AG10803 (cell line): Measurements from ENCODE around the gene ACACA.

Experiments
- DNase-seq: peaks from one replicate; pipeline ENCODE4 v3.0.0; 2010; ENCODE audit warnings: low read depth
- H3K4me3 ChIP-seq: 2 replicates; pipeline ENCODE4 v1.5.1; 2011; ENCODE audit warnings: mild to moderate bottlenecking, low read length, control low read depth
- TF ChIP-seq, protein P1 (sequence below): conservative IDR thresholded peaks from 2 replicates; pipeline ENCODE4 v1.5.1; 2011; ENCODE audit warnings: mild to moderate bottlenecking, low read length, control low read depth, inconsistent platforms

ACACA gene

DNA sequence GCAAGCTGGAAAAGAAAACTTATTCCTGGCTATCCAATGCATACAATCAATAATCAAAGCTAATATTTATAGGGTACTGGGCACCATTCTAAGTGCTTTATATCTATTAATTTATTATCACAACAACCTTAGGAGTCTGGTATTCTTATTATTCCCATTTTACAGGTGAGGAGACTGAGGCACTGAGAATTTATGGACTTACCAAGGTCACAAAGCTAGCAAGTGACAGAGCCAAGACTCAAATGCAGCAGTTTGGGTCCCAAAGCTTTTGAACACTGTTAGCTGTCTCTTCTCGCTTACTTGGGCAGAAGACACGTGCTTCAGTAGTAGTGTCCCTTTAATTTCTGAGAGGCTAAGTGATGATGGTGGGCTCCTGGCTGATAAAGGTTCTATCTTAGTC lies 305.3 kb downstream of the ACACA start:
- TF ChIP-seq, protein P1, sequence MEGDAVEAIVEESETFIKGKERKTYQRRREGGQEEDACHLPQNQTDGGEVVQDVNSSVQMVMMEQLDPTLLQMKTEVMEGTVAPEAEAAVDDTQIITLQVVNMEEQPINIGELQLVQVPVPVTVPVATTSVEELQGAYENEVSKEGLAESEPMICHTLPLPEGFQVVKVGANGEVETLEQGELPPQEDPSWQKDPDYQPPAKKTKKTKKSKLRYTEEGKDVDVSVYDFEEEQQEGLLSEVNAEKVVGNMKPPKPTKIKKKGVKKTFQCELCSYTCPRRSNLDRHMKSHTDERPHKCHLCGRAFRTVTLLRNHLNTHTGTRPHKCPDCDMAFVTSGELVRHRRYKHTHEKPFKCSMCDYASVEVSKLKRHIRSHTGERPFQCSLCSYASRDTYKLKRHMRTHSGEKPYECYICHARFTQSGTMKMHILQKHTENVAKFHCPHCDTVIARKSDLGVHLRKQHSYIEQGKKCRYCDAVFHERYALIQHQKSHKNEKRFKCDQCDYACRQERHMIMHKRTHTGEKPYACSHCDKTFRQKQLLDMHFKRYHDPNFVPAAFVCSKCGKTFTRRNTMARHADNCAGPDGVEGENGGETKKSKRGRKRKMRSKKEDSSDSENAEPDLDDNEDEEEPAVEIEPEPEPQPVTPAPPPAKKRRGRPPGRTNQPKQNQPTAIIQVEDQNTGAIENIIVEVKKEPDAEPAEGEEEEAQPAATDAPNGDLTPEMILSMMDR = no peak
- DNase-seq = no peak

DNA sequence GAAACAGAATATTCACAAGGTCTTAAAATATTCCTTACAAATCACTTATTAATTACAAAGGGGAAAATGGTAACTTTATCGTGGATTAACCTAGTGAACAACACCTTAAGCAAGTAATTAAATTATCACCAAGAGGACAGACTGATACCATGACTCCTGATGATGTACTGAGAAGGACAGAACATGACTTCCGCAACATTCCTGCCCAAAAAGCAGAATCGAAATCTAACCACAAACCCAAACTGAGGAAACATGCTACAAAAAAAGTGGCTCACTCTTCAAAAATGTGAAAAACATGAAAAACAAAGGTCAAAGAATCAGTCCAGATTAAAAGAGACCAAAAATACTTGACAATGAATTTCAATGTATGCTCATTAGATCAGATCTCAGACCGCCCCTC lies 306.4 kb downstream of the ACACA start:
- peak; percentile 25 for DNase-seq
- TF ChIP-seq, protein P1 = no peak

More for the DNA sequence above, 305.3 kb downstream of the ACACA start:
- no peak overlapping the region for H3K4me3 ChIP-seq

GRCh38 chr17:37098910-37099664 lies 307.5 kb downstream of the ACACA start:
- DNase-seq = no peak
- TF ChIP-seq, protein P1 = no peak
- no peak overlapping the region for H3K4me3 ChIP-seq

More for the DNA sequence above, 306.4 kb downstream of the ACACA start:
- no peak overlapping the region for H3K4me3 ChIP-seq

DNA sequence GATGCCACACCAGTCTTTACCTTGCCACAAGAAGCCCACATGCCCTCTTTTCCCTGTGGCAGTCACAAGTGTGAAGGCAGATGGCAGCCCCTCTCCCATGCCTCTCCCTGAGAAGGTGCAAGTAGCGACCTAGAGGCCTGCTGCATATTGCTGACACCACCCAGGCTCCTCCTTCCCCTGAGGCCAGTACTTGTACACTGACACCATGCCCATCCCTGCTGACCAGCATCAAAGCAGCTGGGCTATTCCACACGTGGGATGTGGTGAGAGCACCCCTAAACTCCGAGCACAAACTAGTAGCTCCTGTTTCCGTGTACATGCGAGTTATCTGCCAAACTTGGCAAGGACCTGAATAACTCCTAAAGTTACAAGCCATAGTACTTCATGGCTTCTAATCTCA lies 308.5 kb downstream of the ACACA start:
- no peak overlapping the region for H3K4me3 ChIP-seq
- no peak for DNase-seq
- TF ChIP-seq, protein P1 = no peak

- DNase-seq = no peak
- H3K4me3 ChIP-seq = no peak overlapping the region
- TF ChIP-seq, protein P1 = no peak
These were observed 309.5 kb downstream of the ACACA start for GRCh38 chr17:37097154-37097553.

- DNase-seq = no peak
- no peak overlapping the region for H3K4me3 ChIP-seq
- TF ChIP-seq, protein P1 = no peak
These were observed 310.6 kb downstream of the ACACA start for GRCh38 chr17:37096071-37096470.

- TF ChIP-seq, protein P1 = no peak
- no peak for DNase-seq
- no peak overlapping the region for H3K4me3 ChIP-seq
These were observed 312.2 kb downstream of the ACACA start for GRCh38 chr17:37094391-37094790.
